Raji (cell line): ENCODE data around the gene BACE2.

Experiments
- POLR2A ChIP-seq: IDR thresholded peaks from 2 replicates; pipeline ENCODE4 v1.6.1; 2011; ENCODE audit warnings: low read depth, low read length, control low read depth; ENCODE audit not compliant: insufficient read depth

BACE2 gene

DNA sequence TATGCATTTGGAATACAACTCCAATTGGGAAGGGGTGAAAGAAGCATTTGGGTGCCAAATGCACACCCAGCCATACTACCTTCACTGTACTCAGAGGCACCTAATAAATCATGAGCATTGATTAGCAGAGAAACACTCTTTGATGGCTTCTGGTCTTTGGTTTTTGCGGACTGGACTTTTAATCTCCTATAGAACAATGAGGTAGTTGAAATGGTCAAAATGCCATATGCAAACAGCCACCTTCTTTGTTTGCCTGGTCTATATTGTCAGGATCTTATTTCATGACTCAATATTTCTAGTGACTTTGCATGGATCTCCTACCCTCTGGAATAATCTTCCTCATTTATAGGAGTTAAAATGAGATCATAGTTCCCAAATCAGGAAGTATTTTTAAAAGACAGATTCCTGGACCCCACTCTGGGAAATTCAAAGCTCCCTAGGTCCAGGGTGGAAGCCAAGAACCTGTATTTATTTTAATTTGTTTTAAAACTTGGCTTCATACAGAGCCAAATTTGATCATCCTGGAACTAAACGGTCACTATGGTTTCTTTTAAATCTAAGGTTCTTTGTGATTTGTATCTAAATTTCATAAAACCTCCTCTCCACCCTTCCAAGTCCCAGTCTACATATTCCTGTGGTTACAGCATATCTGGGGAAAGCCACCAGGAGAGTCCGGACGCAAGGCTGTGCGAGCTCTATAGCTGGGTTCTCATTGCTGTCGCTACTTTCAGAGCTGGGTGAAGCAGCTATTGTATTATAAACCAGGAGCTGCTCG lies 157.4 kb downstream of the BACE2 start:
- no peak for TF ChIP-seq POLR2A

DNA sequence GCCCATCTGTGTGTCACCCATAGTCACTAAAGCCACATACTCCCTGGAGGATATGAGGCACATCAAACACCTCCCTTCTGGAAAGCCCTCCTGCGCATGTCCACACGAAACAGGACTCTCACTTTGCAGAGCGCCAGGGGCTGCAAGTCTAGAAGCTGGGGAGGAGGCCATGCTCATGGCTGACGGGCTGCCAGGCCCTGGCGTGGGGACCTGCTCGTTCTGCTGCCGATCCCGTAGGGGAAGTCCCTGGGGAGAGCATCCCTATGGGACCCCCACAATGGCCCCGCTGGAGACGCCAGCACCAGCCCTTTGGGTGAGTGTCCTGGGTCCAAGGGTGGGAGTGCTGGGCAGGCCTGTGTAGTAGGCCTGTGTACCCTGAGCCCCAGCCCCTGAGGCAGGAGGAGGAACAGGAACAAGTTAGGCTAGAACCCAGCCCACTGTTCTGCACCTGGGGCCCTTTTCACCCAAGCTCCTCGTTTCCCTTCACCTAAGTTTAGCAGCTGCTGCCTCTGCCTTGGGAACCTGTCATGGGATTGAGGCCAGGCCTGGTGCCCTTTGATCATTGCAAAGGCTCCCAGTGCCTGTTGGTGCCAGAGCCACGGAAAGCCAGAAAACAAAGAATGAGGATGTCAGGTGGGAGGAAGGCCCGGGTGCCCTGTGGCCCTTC lies 158.6 kb downstream of the BACE2 start:
- no peak for TF ChIP-seq POLR2A

DNA sequence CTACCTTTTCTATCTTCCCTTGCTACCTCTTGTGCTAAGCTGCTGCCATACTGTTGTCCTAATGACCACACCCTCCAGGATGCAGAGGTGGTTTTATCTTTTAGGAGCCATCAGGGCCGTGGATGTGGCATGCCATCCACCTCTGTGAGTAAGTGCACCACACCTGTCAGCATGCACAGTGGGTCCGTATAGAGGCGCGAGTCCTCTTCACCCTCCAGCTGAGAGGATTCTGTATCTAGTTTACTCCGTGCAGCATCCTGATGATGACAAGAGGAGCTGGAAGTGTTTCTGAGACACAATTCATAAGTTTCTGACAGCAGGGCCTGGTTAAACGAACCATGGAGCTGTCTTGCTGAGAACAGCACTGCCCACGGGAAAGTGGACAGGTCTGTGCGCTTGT lies 159.8 kb downstream of the BACE2 start:
- TF ChIP-seq POLR2A, result no peak

- no peak for TF ChIP-seq POLR2A
Observed at GRCh38 chr21:41328660-41329607, 161.0 kb downstream of the BACE2 start.
